Colonic mucosa (tissue), 4 donors: Measurements from ENCODE around the gene CCR4. TPM values are rescaled to one million over a fixed set of nuclear protein-coding genes. Genes with fewer than 3 reads are reported as not detected.
"Not testable (repeated sequence)": the region's sequence is repeated elsewhere in the genome, so short reads cannot be mapped to it uniquely, and the experiment has no call there.

ENCODE experiments used
- DNase-seq: peaks from one replicate; pipeline ENCODE4 v3.0.0-alpha.2; 2020
- H3K27ac ChIP-seq: fragments of 200-600 bp; one replicate; pipeline ENCODE4 v1.8.0; 2021
- H3K27me3 ChIP-seq: fragments of 200-600 bp; one replicate; pipeline ENCODE4 v1.8.0; 2021
- H3K36me3 ChIP-seq: fragments of 200-600 bp; one replicate; pipeline ENCODE4 v1.8.0; 2021
- H3K4me1 ChIP-seq: fragments of 200-600 bp; one replicate; pipeline ENCODE4 v1.8.0; 2021; ENCODE audit warnings: mild to moderate bottlenecking
- H3K4me3 ChIP-seq: fragments of 200-600 bp; one replicate; pipeline ENCODE4 v1.8.0; 2021
- H3K9ac ChIP-seq, 2 donors: one replicate each; pipeline ENCODE4 v1.7.0; 2013; ENCODE audit warnings: control low read depth in 2 of 2, low read depth in 2 of 2, low read length in 2 of 2
- H3K9me3 ChIP-seq: fragments of 200-600 bp; one replicate; pipeline ENCODE4 v1.8.0; 2021
- intact Hi-C: fragments of 100-400 bp; cut with DNase I; formaldehyde crosslinking; loops from one replicate; pipeline ENCODE4 v1.14.1; 2022
- total RNA-seq, 2 donors: library from RNA; stranded (reverse); fragmentation: NEBNext Ultra II Directional in 1 of 2; extraction: Animal tissue kit (Norgen Biotek cat#: 25700) in 1 of 2; gene quantifications; one replicate each; pipeline ENCODE4 v1.2.1, GENCODE V29; 2021
- TF ChIP-seq, protein P1 (sequence below): fragments of 200-600 bp; IDR thresholded peaks from one replicate; pipeline ENCODE4 v1.8.0; 2022; ENCODE audit warnings: antibody characterized with exemption, mild to moderate bottlenecking
- donor health status: healthy.
- donor health status: DM: no; HTN: no; CAD: no.
- donor health status: DM: no; HTN: no; CAD: no.

CCR4 gene
- total RNA-seq, 2 donors from 2014 or later, result 0.49 to 0.69 TPM

DNA sequence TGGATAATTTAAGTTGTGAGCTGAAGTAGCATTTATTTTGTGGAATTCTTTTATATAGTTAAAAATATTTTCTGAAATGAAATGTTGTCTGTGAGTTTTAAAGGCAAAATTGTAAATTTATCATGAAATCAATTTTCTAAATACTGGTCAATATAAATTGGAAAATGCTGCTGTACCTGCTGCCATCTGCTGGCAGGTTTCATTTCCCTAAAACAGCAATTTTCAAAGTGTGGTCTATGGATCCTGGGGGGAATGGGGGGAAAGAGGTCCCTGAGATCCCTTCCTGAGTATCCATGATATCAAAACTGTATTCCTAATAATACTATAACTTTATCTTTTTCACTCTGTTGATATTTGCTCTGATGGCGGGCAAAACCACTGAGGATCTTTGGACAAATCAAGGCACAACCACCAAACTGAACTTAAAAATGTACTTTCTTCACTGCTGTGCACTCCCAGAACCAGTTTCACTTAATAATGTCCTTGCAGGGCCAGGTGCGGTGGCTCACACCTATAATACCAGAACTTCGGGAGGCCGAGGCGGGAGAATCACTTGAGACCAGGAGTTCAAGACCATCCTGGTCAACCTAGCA lies 17.2 kb upstream of the CCR4 start:
- Histone ChIP-seq H3K36me3 (no peaks in the 10 kb centered on the region), H3K4me3 (no peak overlapping the region), H3K9me3 (no peaks in the 10 kb centered on the region), H3K4me1 (no peaks in the 10 kb centered on the region), H3K27ac (no peak overlapping the region), H3K9ac (no peak overlapping the region), H3K27me3 (no peaks in the 10 kb centered on the region)
- TF ChIP-seq, protein P1, sequence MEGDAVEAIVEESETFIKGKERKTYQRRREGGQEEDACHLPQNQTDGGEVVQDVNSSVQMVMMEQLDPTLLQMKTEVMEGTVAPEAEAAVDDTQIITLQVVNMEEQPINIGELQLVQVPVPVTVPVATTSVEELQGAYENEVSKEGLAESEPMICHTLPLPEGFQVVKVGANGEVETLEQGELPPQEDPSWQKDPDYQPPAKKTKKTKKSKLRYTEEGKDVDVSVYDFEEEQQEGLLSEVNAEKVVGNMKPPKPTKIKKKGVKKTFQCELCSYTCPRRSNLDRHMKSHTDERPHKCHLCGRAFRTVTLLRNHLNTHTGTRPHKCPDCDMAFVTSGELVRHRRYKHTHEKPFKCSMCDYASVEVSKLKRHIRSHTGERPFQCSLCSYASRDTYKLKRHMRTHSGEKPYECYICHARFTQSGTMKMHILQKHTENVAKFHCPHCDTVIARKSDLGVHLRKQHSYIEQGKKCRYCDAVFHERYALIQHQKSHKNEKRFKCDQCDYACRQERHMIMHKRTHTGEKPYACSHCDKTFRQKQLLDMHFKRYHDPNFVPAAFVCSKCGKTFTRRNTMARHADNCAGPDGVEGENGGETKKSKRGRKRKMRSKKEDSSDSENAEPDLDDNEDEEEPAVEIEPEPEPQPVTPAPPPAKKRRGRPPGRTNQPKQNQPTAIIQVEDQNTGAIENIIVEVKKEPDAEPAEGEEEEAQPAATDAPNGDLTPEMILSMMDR, result peak; percentile 59
- DNase-seq, result peak; percentile 26
- intact Hi-C loops, result loop anchor here (5.0 kb wide), 1 partner anchor 202 kb away; no protein-coding TSS in a partner anchor

DNA sequence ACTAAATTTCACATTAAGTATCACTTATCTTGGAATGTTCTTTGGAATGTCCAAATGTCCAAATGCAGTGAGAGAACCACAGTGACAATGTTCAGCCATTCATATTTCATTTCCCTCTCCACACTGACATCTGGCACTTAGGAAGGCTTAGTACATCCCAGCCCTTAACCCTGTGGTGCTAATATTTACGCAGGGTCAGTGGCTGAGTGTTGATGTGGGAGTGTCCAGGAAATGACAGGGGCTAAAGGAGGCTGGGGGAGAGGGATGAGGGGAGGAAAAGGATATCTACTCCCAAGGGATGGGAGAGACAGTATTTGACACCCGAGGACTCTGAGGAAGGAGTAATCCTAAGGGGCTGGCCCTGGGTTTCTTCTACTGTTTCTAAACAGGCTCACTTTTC lies 14.1 kb upstream of the CCR4 start:
- Histone ChIP-seq H3K27ac (no peak overlapping the region), H3K27me3 (no peaks in the 10 kb centered on the region), H3K36me3 (no peaks in the 10 kb centered on the region), H3K9ac (no peak overlapping the region), H3K4me1 (no peaks in the 10 kb centered on the region), H3K4me3 (no peak overlapping the region), H3K9me3 (no peaks in the 10 kb centered on the region)
- DNase-seq, result no peak
- TF ChIP-seq, protein P1, result no peak
- intact Hi-C loops, result no loop called here

DNA sequence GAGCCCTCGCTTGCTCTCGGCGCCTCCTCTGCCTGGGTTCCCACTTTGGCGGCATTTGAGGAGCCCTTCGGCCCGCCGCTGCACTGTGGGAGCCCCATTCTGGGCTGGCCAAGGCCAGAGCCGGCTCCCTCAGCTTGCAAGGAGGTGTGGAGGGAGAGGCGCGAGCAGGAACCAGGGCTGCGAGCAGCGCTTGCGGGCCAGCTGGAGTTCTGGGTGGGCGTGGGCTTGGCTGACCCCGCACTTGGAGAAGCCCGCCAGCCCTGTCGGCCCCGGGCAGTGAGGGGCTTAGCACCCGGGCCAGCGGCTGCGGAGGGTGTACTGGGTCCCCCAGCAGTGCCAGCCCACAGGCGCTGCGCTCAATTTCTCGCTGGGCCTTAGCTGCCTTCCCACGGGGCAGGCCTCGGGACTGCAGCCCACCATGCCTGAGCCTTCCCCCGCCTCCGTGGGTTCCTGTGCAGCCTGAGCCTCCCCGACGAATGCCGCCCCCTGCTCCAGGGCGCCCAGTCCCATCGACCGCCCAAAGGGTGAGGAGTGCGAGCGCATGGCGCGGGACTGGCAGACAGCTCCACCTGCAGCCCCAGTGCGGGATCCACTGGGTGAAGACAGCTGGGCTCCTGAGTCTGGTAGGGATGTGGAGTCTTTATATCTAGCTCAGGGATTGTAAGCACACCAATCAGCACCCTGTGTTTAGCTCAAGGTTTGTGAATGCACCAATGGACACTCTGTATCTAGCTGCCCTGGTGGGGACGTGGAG lies 11.7 kb upstream of the CCR4 start:
- DNase-seq, intact Hi-C loops: not testable (repeated sequence)

DNA sequence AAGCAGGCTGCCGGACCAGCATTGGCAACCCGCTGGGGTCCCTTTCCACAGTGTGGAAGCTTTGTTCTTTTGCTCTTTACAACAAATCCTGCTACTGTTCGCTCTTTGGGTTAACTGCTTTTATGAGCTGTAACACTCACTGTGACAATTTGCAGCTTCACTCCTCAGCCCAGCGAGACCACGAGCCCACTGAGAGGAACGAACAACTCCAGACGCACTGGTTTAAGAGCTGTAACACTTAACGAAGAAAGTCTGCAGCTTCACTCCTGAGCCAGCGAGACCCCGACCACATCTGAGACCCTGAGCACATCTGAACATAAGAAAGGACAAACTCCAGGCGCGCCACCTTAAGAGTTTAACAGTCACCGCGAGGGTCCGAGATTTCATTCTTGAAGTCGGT lies 10.7 kb upstream of the CCR4 start:
- Histone ChIP-seq H3K4me1 (no peaks in the 10 kb centered on the region), H3K9ac (no peak overlapping the region), H3K27me3 (no peaks in the 10 kb centered on the region), H3K27ac (no peak overlapping the region), H3K36me3 (no peaks in the 10 kb centered on the region), H3K4me3 (no peak overlapping the region), H3K9me3 (no peaks in the 10 kb centered on the region)
- TF ChIP-seq, protein P1, result no peak
- DNase-seq, result no peak
- intact Hi-C loops, result no loop called here

More for the DNA sequence above, 11.7 kb upstream of the CCR4 start:
- not testable (repeated sequence) for H3K4me1 ChIP-seq, H3K9ac ChIP-seq, H3K27ac ChIP-seq, H3K4me3 ChIP-seq, H3K9me3 ChIP-seq, H3K36me3 ChIP-seq, H3K27me3 ChIP-seq

DNA sequence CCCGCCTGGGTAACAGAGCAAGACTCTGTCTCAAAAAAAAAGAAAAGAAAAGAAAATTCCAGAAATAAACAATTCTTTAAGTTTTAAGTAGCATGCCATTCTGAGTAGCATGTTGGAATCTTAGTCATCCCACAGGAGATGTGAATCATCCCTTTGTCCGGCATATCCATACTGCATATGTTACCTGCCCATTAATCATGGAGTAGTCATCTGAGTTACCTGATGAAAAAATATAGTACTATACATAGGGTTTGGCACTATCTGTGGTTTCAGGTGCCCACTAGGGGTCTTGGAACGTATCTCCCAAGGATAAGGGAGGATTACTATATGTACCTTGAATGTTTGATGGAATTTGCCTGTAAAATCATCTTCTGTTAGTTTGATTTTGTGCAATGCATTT lies 6.3 kb upstream of the CCR4 start:
- H3K9ac ChIP-seq, result no peak overlapping the region
- no peak for DNase-seq
- H3K4me3 ChIP-seq, result no peak overlapping the region
- H3K36me3 ChIP-seq, result no peaks in the 10 kb centered on the region
- H3K27me3 ChIP-seq, result no peaks in the 10 kb centered on the region
- intact Hi-C loops, result loop anchor here (5.0 kb wide), 1 partner anchor 427 kb away; no protein-coding TSS in a partner anchor
- no peaks in the 10 kb centered on the region for H3K9me3 ChIP-seq
- H3K4me1 ChIP-seq, result no peaks in the 10 kb centered on the region
- H3K27ac ChIP-seq, result no peak overlapping the region
- TF ChIP-seq, protein P1, result no peak

DNA sequence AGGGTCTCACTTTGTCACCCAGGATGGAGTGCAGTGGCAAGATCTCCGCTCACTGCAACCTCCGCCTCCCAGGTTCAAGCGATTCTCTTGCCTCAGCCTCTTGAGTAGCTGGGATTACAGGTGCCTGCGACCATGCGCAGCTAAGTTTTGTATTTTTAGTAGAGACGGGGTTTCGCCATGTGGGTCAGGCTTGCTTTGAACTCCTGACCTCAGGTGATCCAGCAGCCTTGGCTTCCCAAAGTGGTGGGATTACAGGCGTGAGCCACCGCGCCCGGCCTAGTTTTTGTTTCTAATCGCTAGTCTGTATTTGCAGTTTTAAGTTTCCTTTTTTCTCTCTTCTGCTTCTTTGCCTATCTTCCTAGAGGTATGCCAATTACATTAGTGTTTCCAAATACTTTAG lies 5.8 kb upstream of the CCR4 start:
- not testable (repeated sequence) for DNase-seq, H3K27ac ChIP-seq, H3K9me3 ChIP-seq, H3K27me3 ChIP-seq, H3K9ac ChIP-seq, H3K36me3 ChIP-seq, H3K4me3 ChIP-seq, H3K4me1 ChIP-seq
- intact Hi-C loops, result loop anchor here (5.0 kb wide), 1 partner anchor 427 kb away; no protein-coding TSS in a partner anchor
